Stimulated activated CD4-positive, alpha-beta T cell treated with anti-CD3 and anti-CD28 coated beads, Interleukin-12 subunit alpha, Interleukin-12 subunit beta, amount 100 ng/mL, for 48 hours (primary cell): Measurements from ENCODE around the gene PCP4L1.

Experiments used
- DNase-seq, 3 donors: peaks; one replicate each; pipeline ENCODE4 v3.0.0-alpha.2; 2020; ENCODE audit warnings: low read depth in 2 of 3, low spot score in 1 of 3

PCP4L1 gene

GRCh38 chr1:161266836-161267235, 8.3 kb downstream of the PCP4L1 start:
- no peak for DNase-seq

DNA sequence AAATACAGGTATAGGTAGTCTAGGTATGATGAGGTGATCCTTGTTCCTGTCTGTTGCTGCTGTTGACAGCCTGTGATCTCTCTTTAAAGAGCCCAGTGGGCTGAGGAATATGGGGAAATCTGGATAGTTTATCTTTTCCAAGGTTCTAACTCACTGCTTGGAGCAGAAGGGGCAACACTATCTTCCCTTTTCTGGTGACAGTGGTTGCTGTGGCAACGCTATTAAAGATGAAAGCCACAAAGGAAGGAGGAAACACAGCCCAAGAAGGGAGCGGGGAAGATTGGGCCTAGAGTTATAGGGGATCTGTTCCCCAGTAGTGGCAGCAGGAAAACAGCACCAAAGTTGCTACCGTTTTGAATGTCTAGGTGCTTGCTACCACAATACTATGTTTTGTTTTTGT, 8.8 kb downstream of the PCP4L1 start:
- no peak for DNase-seq

GRCh38 chr1:161273402-161273801, 14.9 kb downstream of the PCP4L1 start:
- no peak for DNase-seq

DNA sequence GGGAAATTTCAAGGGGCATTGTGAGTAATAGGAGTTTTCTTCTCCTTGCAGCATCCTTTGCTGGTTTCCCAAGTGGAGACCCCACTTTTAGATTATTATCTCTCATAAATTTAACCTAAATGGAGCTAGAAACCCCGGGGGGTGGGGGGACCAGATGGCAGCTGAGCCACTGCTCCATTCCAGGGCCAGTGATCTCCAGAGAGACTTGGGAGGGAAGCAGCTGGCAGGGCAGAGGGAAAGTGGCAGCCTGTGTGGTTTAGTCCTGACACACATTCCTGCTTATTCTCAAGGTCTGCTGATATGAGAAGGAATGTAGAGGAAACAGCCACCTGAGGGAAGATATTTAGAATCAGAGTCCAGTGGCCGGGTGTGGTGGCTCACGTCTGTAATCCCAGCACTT, 16.3 kb downstream of the PCP4L1 start:
- DNase-seq = no peak

GRCh38 chr1:161282991-161283390, 24.4 kb downstream of the PCP4L1 start:
- DNase-seq = no peak

DNA sequence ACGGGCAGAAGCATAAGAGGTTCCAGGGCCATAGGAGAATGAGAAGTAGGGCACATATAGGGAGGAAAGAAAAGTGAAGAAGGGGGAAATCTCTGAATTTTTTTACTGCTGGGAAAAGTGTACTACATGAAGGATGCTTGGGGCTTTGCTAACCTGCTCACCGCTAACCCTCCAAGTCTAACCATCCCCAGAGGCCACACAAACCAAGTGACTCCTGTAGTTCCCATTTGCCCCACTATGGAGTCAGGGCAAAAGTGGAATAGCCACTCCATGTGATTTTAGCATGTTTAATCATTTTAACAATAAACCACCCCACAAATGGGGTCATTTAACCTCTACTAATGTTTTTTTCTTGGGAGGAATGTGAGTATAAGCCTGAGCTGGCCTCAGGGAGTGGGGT, 26.6 kb downstream of the PCP4L1 start:
- DNase-seq = no peak

GRCh38 chr1:161285521-161285920, 27.0 kb downstream of the PCP4L1 start:
- no peak for DNase-seq

DNA sequence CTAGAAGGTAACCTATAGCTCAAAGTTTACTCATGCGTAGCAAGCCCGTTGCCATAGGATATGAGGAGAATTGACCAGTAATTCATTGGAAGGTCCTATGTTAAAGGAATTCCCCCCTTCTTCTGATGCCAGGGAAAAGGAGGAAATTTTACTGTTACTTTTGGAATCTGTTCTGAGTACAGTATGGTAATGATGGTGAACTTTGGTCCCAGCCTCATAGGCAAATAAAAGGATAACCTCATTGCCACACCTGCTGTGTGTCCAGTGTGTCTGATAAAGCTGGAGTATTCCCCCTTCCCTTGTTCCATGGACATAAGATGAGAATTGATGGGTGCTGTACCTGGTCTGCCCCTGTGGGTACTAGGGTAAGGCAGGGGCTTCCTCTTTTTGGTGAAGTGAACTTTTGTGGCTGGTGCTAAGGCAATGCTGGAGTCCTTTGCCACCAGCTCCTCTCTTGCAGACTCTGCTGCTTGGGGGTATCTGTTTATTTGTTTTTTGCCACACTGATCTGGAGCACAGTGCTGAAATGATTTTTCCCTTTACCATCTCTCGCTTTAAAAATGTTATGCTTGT, 29.0 kb downstream of the PCP4L1 start:
- no peak for DNase-seq

GRCh38 chr1:161290779-161291178, 32.2 kb downstream of the PCP4L1 start:
- no peak for DNase-seq

- no peak for DNase-seq
Observed at GRCh38 chr1:161297415-161297814, 38.9 kb downstream of the PCP4L1 start.

- no peak for DNase-seq
Observed at GRCh38 chr1:161298116-161298515, 39.6 kb downstream of the PCP4L1 start.

DNA sequence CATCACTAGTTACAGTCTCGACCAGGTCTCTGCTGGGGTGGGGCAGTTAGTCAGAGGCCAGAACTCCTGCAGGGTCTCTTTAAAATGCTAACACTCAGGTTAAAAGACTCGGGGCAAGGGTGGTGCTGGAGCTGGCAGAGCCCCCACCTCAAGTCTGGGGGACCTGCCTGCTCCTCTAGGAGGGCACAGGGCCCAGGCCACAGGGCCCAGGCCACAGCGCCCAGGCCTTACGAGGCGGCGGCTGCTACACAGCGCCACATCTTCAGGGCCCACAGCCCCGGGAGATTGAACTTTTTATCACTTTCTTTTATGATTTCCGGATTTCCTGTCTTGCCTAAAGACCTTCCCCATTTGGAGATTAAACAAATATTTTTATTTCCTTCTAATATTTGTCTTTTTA, 40.8 kb downstream of the PCP4L1 start:
- no peak for DNase-seq

DNA sequence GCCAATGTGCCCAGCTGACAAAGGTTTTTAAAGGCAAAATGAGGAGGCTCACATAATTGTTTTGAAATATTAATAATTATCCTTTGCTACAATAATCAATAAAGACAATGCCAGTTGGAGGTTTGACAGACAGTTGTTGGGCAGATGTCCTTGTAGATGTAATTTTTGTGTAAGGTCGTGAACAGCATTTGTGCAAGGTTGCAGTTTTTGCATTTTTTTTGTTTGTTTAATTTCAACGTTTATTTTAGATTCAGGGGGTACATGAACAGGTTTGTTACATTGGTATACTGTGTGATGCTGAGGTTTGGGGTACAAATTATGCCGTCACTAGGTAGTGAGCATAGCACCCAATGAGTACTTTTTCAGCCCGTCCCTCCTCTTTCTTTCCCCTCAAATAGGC, 41.9 kb downstream of the PCP4L1 start:
- no peak for DNase-seq

DNA sequence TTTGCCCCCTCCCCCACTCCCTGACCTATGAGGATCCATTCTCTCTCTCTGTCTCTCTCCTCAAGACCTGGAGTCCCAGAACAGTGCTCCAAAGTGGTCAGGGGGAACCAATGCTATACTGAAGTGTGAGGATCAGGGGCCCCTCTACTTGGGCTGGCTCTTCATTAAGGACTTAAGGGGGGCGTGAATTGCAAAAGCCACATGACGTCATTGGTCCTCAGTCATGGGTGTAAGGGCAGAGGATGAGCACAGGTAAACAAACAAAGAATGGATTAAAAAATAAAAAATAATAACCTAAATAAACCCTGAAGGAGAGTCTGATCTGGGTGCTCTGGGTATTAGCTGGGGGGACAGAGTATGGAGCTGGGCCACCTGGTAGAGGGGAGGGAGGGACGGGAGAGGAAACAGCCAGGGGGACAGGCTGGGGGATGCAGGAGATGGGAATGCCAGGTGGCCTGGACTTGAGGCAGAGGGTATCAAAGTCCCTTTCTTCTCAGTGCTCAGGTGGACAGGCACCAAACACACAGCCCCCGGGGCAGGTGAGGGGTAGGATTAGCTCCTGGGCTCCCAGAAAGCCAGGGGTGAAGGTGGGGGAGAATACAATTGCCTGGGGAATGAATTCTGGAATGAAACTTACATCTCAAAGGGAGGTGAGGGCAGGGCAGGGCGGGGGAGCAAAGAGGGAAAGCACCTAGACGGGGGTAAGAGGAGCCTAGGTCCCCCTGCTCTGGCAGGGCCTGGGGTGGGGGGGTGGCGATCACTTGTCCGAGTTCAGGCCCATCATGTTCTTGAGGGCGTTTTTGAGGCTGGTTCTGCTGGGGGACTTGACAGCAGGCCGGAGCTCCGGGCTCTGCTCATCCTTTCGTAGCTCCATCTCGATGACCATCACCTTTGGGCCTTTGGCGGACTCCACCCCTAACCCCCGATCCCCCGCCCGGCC, 46.7 kb downstream of the PCP4L1 start:
- no peak for DNase-seq

- DNase-seq = peak; percentile 67 to 84 (median 78)
Observed at GRCh38 chr1:161305867-161306519, 47.4 kb downstream of the PCP4L1 start.

DNA sequence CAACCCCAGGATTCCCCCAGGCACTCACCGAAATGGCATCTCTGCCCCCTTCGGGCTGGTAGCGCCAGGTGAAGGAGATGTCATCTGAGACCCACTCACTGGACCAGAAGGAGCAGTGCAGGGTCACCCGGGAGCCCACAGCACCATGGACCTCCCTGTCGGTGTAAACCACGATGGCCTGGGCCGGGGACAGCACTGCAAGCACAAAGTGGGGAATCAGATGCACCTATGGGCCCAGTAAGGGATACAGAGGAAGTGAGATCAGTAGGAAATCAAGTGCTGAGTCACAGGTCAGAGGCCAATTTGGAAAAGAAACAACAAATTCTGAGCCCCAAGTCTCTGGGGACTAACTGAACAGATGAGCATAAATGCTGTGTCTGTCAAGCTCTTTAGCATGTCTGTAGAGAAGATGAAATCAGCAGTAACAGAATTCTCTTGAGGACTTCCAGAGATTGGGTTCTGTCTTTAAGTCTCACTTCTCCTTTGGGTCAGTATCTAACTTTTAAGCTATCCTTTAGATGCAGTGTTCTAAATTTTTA, 48.8 kb downstream of the PCP4L1 start:
- DNase-seq = no peak

DNA sequence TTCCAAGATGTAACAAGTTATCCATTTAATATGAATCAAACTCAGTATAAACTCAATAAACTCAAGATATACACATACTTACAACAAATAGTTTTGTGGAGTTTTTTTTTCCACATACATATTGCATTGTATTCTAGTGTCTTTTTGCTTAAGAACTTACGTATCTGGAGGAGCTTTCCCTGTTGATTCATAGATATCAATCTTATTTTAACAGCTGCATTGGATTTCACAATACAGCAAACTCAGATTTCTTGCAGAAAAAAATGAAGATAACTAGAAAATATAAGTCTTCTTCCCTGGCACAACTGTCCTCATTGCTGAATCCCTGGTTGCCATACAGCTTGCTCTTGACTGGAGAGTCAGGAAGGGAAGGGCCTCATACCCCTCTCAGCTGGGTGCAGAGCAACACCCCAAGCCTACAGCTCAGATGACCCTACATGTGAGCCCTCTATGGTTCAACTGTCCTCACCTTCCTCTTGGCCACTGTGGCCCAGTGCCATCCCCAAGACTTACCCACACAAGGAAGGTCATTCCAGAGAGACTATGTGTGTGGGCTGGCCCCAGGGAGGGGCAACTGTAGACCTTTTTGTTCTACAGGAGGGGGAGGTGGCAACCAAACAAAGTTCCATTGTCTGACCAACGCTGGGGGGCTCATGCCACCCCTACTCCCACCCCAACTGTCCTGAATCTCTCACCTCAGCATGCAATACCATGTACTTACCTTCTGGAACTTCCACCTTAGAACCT, 49.5 kb downstream of the PCP4L1 start:
- DNase-seq = no peak

DNA sequence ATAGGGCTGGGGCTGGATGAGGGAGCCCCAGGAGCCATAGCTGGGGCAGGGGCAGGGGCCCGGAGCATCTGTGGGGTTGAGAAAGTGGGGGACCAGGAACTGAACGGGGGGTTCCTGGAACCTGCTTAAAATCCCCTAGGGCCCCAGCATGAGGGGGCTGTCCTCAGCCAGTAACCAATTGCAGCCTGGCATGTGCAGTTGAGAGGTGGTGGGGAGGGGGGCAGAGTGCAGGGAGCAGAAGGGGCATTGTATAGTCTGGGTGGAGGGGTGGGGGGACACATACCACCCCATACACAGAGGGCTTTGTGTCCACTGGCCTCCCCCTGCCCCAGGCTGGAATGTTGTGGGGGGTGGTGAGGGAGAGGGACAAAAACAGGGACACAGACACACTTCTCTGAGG, 51.3 kb downstream of the PCP4L1 start, which contains the start of gene MPZ:
Gene MPZ (minus strand): TSS at position 101 of the 400 bp plus-strand sequence. CDS start 63 bp downstream, at position 38.
- DNase-seq = no peak

GRCh38 chr1:161311595-161312181, 53.1 kb downstream of the PCP4L1 start:
- DNase-seq = no peak

- DNase-seq = no peak
Observed at GRCh38 chr1:161313554-161314200, 55.1 kb downstream of the PCP4L1 start.
